Measurements from ENCODE around the gene CYTH1.

The CYTH1 gene

DNA sequence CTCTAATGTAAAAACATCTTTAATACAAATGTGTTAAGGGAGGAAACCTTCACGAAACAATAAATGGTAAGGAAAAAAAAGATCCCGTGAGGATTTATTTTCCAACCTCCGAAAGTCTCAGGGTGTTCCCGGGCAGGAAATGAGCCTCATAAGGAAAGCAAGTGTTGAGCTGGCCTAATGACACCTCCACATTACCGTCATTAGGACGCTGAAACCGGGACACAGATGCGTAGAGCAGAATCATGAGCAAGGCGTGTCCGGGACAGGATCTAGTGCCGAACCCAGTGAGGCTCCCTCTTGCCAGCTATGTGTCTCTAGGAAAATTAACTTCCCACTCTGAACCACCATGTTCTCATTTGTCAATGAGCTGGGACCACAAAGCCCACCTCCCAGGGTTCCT, 22.7 kb upstream of the CYTH1 start:
- DNase-seq = no peak

DNA sequence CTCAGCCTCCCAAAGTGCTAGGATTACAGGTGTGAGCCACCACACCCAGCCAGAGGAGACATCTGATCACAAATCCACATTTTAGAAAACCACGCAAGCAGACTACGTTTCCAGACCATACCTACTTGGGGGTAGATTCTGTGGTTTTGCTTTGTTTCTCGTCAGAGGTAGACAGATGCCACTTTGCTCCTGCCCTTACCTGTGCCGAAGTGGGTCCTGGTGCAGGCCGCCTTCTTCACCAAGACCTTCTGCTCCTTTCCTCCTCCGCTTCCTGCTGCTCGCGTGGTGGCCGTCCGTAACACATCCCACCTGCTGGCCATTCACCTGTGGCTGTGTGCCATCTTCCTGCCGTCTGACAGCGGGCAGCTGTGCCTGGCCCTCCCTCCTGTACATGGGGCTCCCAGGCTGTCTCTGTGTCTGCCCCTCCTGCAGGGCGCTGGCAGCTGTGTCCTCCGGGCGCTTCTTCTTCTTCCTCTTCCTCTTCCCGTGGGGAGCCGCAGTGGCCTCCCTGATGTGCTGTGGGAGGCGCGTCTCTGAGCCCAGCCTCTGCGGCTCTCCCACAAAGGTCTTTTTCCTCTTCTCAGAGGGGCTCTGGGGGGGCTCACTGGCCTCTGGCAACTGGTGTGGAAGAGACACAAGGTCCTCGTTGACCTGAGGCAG, 21.2 kb upstream of the CYTH1 start:
- DNase-seq = no peak

DNA sequence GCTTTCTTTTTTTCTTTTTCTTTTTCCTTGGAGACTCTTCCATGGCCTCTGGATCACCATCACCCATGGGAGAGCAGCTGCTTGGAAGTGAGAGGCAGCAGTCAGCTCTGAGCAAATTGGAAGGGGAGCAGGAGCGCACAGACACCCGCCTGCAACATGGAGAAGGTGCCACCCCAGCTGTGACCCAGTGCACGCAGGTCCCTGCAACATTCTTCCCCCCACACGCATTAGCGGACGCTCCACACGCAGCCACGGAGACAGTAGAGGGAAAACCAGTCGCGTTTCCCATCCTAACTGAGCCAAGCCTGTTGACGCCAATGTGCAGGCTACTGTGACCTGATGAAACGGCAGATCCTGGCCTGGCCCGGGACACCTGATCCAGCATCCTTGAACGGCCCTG, 20.4 kb upstream of the CYTH1 start:
- DNase-seq = no peak

DNA sequence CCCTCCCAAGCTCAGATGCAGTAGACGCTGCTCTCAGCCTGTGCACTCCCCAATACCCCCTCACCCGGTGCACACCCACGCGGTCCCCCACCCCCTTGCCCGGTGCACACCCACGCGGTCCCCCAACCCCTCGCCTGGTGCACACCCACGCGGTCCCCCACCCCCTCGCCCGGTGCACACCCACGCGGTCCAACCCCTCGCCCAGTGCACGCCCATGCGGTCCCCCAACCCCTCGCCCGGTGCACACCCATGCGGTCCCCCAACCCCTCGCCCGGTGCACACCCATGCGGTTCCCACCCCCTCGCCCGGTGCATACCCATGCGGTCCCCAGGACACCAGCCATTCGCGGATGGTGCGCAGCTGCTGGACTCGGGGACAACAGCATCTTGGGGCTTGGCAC, 19.9 kb upstream of the CYTH1 start:
- DNase-seq = no peak

DNA sequence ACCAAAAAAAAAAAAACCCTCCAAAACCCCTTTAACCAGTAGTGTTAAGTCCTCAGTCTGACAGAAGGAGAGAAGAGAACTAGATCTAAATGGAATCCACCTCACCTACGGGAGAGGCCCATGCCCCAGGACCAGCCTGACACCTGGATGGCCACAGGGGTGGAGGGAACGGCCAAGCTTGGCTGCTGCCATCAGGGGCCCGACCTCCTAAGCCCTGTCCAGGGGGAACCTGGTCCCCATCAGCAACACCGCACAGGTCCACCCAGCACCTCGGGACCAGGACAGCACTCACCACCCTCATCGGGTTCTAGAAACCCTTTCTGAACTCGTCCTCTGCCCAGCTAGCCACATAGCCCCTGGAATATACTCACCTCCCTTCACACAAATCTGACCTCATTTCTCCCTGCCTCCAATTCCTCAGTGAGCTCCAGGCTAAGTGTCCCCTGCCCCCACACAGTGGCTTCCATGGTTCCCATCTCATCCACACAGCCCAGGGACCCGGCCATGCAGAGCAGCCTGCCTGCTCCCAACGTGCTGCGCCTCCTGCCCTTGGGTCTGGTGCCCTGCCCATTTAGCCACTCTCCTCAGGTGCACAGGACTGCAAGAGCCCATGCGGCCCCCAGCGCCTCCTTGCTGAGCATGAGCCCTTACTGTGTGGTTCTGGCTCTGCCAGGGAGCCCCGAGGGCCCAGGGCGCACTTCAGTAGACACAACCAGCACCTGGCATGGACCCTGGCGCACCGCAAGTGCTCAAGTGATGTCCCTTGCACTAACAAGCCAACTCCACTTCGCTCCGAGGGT, 18.3 kb upstream of the CYTH1 start:
- no peak for DNase-seq

DNA sequence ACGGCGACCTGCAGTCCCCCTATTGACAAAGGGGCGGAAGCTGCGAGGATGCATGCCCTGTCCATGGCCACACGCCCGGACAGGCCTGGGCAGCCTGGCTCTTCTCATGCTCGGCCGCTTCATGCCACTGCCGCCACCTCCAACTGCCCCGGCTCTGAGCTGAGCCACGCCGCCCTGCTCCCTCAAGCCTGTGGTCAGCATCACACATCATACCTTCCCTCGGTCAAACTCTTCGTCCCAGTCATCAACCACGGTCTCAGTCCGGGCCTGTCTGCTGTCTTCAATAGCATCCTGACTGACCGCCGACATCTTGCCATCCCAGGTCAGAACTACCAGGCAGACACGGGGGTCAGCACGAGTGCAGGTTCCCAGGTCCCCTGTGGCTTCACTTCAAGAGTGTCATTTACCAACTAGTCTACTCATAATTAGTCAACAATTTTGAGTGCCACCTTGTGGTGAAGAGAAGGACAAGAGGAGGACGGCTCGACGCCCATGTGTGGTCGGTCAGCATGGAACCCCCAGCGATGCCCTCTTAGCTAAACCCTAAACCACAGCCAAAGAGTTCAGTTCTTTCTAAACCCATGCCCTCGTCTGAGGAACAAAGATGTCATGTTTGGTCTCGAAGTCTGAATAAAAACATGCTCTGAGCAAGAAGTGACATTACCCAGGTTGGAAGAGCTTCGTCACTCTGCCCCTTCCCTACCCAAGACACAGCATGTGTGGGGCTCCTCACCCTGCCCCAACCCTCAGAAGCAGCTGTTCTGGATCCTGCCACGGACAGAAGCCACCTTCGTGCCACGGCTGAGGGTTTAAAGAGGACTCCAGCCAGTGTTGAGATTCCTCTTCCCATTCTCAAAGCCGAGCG, 16.9 kb upstream of the CYTH1 start:
- DNase-seq = peak; percentile 70

DNA sequence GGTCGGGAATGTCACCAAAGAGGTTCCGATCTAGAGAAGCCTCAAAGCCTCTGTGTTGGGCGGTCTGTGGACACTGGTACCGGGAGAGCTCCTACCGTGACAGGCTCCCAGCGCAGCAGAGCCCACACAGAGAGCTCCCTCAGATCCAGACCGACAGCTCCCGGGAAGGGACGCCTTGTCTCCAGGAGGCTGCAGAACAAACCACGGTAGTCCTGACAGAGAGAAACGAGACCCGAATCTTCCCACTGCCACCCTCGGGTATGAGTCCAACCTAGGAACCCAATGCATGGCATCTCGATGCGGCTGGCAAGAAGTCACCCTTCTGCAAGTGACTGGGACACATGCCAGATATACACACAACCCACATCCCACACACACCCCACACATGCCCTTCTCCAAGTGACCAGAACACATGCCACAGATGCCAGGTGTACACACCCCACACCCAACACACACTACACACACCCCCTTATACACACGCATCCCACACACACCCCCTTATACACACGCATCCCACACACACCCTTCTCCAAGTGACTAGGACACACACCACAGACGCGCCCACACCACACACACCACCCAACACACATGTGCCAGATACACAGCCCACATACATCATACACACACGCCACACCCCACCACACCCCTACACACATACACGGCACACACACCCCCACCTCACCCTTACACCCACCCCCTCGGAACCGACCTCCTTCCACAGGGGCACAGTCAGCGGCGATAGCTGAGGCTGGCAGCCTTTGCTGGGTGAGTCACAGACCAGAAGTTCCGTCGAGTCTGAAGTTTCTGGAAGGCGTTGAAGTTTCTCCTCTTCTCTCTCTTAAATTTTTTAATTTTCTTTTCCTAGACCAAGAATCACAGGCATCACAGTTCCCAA, 15.9 kb upstream of the CYTH1 start:
- no peak for DNase-seq

DNA sequence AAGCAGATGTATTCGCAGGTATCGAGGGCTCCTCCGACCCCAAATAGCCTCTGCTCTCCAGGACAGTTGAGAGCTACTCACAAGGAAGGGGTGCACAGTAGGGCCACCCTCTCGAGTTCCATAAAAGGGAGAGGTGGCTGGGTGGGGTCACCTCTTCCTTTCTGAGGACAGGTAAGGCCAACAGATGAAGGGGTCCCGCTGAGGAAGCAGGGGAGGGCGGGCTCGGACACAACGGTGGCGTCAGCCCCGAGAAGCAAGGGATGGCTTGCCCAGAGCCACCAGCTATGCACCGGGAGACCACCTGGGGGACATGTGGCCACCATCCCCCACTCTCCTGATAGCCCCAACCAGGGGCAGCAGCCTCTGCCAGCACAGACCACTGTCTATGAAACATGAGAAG, 15.1 kb upstream of the CYTH1 start:
- DNase-seq = no peak

DNA sequence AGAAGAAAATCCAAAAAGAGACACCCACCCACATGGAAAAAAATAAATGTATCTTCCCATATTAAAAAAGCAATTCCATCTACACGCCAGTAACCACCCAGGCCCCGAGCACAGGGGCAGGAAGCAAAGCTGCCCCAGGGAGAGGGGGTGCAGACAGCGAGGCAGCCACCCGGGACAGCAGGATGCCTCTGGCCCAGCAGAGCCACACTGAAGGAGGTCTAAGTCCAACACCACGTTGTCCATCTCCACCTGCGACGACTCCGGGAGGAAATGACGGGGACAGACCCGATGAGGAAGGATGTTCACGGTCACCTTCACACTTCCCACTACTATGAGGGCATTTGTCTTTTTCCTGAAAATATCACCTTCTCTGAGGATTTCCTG, 14.4 kb upstream of the CYTH1 start:
- DNase-seq = no peak

DNA sequence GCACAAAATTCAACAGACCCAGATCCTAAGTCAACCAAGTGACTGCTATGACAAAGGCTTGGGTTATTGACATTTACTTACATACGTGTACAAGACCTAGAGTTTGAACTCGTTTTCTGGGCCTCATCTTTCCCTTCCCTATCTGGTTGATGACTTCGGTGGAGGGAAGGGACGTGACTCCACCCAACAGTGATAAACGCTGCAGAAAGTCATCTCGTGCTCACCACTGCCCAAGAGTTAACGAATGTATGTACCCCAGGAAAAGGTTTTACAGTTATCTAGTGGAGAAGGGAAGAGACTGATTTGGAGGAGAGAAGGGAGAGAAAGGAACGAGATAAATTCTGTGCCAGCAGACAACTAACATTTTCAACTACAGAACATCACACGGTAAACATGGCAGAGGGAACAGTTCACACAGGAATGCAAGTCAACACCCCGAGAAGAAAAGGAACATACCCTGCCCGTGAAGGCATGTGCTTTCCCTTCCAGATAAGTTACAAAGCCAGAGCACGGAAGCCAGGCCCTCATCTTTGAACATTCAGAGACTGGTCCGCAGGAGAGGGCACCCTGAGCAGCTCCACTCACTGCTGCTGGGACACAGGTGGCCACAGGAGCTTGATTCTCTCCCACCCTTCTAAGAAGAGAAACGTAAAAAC, 13.9 kb upstream of the CYTH1 start:
- no peak for DNase-seq

DNA sequence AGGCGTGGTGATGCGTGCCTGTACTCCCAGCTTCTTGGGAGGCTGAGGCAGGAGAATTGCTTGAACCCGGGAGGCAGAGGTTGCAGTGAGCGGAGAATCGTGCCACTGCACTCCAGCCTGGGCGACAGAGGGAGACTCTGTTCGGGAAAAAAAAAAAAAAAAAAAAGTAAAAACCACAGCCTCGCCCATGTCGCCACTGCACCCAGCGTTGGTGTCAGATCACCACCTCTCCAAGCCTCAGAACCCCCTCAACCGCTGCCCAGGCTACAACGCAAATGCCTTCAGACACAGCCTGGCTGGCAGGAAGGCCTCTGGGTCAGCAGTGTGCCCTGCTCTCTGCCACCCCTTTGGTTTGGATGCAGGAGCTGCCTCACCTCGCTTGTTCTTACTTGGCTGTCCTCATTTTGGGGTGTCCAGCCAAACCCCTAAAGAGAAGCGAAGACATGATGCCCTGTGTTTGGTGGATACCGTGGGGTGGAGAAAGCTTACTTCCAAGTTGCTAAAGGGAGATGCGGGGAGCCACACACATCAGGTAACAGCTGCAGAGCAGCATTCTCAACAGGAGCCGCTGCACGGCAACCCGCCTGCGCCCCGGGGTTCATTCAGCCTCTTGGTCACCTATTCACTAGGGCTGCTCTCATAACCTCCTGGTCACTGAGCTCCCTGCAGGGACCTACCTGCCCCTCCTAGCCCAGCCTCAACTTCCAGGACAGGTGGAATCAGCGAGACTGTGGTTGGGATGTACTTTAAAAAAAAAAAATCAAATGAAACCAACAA, 13.0 kb upstream of the CYTH1 start:
- no peak for DNase-seq

DNA sequence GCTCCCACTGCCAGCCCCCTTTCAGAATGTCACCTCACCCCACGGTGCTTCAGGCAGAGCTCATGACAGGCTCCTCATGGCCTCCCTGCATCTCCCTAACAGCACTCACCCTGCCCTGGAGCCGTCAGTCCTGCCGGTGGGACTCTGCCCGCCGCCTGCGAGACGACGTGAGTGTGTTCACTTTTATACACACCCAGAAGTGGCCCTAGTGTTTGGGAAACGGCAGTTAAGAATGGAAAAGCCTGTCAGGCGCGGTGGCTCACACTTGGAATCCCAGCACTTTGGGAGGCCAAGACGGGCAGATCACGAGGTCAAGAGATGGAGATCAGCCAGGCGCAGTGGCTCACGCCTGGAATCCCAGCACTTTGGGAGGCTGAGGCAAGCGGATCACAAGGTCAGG, 12.3 kb upstream of the CYTH1 start:
- no peak for DNase-seq

DNA sequence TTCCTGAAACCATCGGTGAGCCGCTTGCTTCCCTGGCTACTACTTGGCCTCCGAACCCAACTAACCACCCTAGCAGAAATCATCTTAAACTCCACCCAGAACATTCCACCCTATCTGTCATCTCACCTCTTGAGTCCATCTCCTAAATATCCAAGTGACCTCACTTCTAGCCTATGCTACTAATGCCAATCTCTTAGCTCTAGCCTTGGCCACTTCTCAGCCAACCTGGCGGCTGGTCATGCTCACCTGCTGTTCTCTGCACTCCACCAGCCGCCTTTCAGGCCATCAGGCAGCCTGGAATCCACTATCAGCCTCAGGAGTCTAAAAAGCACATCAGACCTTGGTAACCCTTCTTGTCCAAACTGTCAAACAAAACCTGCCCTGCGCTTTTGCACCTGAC, 11.9 kb upstream of the CYTH1 start:
- DNase-seq = no peak

DNA sequence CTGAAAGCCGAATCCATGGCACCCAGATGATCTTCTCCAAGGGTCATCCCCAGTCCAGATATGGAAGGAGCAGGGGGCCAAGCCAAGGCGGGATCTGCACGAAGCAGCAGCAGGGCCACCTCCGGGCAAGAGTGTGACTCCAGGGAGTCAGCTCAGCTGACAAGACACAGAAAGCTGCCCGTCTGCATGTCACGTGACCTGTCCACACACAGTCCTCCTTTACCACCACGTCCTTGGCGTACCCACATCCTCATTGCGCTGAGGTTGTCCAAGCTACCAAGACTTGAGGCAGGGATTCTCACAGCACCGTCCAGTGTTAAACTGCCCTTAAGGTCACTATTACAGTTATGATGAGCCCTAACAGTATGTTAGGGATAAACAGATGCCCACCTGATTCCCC, 11.3 kb upstream of the CYTH1 start:
- DNase-seq = no peak

DNA sequence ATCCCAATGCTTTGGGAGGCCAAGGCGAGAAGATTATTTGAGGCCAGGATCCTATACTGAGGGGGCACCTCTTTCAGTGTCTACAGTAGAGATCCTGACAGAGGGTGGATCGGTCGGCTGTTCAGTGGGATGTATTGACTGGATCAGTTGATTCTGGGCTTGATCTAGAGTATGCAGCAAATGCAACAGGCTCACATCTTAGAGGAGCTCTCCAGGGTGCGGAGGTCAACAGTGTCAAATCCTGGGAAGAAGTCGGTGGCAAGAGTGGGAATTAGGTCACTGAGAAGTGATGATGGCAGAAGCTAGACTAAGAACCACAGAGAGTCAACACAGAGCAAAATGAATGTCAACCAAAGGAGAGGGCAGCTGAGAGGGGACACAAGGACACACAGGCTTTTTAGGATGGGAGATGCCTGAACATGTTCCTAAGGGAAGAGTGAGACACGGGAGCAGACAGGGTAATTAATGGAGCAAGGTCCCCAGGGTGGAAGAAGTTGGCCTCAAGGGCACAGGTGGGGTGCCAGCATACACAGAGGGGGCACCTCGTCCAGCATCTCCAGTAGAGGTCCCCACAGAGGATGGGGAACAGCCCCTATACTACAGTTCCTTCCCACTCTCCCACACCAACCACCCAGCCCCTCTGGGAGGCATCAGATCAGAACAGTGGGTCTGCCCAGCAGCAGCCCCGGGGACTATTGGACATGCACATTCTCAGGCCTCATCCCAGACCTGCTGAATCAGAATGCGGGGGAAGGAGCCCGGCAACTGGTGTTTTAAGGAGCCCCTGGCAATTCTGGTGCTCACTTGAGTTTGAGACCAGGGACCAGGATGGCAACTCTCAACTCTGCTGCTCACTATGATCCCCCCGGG, 10.0 kb upstream of the CYTH1 start:
- no peak for DNase-seq

DNA sequence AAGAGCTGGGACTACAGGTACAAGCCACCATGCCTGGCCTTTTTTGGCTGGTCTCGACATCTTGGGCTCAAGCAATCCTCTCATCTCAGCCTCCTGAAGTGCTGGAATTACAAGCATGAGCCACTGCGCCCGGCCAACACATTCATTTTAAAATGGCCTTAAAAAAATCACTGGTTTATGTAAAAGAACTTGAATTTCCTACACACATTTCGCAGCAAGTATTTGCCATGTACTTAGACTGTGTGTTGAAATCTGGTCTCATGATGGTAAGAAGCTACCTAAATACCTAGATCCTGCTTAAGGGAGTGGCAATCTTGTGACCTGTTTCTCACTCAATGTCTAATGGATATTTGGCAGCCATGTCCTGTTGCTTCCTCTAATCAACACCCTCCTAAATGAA, 8.5 kb upstream of the CYTH1 start:
- no peak for DNase-seq

DNA sequence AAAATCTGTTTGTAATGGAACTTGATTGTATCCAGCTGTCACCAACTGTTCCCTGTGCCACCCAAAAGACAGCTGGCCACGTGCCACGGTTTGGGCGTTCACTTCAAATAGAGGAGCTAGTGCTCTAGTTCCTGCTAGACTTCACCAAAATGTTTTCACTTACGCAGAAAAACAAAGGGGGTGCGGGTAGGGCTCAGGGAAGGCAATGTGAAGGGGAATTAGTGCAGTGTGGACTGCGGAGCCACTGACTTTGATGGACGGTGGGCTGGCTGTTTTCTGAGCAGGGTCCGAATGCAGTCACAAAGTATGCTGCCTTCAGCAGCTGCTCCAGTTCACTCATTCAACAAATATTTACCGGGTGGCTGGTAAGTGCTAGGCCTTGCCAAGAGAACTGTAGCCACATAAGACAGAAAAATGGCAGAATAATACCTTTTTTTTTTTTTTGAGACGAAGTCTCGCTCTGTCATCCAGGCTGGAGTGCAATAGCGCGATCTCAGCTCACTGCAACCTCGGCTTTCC, 7.6 kb upstream of the CYTH1 start:
- peak; percentile 58 for DNase-seq

DNA sequence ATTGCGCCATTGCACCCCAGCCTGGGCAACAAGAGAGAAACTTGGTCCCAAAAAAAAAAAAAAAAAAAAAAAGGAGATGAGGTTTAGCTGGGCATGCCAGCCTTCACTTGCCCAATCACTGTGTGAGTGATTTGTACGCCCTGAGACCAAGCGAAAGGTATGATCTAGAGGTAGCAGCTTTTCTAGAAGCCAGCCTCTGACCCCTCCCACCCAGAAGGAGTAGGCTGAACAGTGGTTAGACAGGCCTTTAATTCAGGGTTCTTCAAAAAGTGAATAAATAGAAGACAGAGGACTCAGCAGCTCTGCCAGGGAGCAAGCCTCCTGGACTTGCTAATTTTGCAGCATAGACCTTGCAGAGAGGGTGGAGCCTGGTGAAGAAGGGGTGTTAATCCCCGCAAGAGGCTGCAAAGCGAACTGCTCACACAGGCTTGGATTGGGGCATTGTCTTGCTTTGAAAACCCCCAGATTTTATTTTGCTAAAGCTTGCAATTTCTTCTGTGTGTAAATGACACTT, 7.1 kb upstream of the CYTH1 start:
- peak; percentile 35 for DNase-seq

DNA sequence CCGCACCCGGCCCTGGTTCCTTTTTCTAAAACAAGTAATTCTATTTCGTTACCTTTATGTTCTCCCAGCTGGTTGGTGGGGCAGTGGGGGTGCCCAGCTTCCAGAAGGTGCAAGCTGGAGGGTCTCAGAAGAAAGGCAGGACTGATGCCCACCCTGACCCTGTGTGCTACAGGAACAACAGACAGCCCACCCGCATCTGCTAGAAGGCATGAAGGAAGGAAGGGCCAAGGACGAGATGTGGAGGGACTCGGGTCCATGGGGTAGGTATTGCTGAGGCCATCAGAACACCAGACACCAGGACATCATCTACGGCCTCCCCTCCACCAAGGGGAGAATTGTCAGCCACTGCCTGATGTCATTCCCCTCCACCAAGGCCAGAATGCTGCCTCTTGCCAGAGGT, 6.4 kb upstream of the CYTH1 start:
- no peak for DNase-seq

DNA sequence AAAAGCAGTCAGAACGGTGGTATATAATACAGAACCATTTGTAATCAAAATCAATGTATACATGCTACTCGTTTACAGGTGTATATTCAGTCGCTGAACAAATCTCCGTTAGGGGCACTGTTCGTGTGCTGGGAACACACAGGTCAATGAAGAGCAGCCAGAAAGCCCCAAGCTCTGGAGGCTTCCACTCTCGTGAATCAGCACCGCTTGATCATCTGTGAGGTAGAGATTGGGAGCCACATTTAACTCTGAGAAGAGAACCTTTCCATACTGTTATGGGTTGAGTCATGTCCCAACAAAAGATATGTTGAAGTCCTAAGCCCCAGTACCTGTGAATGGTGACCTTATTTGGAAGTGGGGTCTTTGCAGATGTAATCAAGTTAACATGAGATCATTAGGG, 5.4 kb upstream of the CYTH1 start:
- no peak for DNase-seq
